ENCODE data around the gene ZNF628. TPM values are rescaled to one million over a fixed set of nuclear protein-coding genes. Genes with fewer than 3 reads are reported as not detected.
"Not testable (repeated sequence)": the region's sequence is repeated elsewhere in the genome, so short reads cannot be mapped to it uniquely, and the experiment has no call there.

Gene ZNF628
- polyA plus RNA-seq, 6 donors from 2014 or later = 0.16 to 2.2 (median 0.94) TPM; not detected in 1

DNA sequence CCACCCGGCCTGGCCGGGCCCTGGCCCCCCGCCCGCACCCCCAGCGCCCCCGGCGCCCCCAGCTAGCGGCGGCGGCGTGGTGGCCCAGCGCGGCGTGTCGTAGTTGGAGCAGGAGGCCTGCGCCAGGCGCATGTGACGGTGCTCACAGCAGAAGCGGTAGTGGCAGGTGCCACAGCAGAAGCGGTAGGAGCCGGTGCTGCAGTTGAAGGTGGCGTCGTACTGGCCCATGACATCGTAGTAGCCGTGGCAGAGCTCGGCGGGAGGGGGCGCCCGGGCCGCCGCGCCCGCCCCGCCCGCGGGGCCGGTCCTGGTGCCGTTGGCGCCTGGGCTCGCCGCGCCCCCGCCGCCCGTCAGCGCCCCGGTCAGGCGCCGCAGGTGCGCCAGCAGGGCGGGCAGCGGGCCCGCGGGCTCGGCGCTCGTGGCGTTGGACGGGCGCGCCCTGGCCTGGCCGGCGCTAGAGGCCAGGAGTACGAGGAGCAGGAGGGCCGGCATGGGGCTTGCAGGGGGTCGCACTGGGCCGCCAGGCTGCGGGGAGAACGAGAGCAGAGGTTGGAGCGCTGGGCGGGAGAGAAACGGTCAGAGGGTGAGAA lies 34.0 kb upstream of the ZNF628 start:
- DNase-seq = no peak
- peaks cover 54 to 81% (median 80%) of the 10 kb centered on the region in 3 donors for H3K27me3 Mint-ChIP-seq
- H3K4me3 Mint-ChIP-seq = peak overlapping the region in 3 of 8 donors; percentile 61 to 70 (median 70)
- peaks cover 0 to 14% (median 4%) of the 10 kb centered on the region in 7 donors for H3K9me3 Mint-ChIP-seq
- H3K27ac Mint-ChIP-seq = no peak overlapping the region
- peak; percentile 72 to 81 for ATAC-seq (ENCODE audit: low read depth in 2 of 2)
- H3K36me3 Mint-ChIP-seq = peaks cover 0 to 25% of the 10 kb centered on the region in 2 donors
- peaks cover 22 to 33% (median 32%) of the 10 kb centered on the region in 3 donors for H3K4me1 Mint-ChIP-seq

DNA sequence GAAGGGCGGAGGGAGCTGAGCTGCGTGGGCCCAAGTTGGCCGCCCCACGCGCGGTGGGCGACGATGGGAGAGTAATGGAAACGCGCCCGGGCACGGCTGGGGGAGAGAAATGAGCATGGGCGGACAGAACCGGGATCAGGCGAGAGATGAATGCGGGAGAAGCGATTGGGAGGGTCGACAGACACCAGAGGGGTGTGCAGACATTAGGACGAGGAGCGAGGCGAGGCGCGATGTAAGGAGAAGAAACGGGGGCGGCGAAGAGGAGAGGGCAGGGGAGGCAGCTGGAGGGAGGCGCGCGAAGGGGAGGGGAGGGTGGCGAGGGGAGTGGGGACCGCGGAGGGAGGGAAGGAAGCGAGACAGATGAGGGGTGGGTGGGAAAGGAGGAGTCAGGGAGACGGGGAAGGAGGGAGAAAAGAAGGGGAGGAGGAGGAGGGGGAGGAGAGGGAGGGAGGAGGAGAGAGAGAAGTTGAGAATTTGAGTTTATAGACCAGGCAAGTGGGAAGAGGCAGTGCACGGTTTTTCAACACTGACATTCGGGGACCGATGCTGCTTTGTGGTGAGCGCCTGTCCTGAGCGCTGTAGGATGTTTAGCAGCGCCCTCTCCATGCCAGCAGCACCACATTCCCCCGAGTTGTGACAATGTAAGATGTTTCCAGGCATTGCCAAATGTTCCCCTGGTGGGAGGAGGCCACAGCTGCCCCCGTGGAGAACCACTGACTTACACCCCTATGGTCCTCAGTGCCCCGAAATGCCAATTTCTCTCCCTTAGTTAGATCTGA lies 33.2 kb upstream of the ZNF628 start, which contains the start of gene SHISA7:
Gene SHISA7 (minus strand): TSS at position 256 of the 779 bp plus-strand sequence. CDS start 437 bp downstream, outside the sequence.
- Mint-ChIP-seq H3K9me3 (peaks cover 0 to 14% (median 4%) of the 10 kb centered on the region in 7 donors), H3K36me3 (peaks cover 0 to 25% of the 10 kb centered on the region in 2 donors), H3K27ac (peak within 1 kb of the TSS in 2 of 6 donors; percentile 27 to 32), H3K4me1 (peaks cover 22 to 33% (median 32%) of the 10 kb centered on the region in 3 donors), H3K4me3 (peak within 1 kb of the TSS in 6 of 8 donors; percentile 47 to 70 (median 61)), H3K27me3 (peaks cover 54 to 76% (median 72%) of the 10 kb centered on the region in 3 donors)
- DNase-seq (no peak), ATAC-seq (ENCODE audit: low read depth in 2 of 2) (no peak)

DNA sequence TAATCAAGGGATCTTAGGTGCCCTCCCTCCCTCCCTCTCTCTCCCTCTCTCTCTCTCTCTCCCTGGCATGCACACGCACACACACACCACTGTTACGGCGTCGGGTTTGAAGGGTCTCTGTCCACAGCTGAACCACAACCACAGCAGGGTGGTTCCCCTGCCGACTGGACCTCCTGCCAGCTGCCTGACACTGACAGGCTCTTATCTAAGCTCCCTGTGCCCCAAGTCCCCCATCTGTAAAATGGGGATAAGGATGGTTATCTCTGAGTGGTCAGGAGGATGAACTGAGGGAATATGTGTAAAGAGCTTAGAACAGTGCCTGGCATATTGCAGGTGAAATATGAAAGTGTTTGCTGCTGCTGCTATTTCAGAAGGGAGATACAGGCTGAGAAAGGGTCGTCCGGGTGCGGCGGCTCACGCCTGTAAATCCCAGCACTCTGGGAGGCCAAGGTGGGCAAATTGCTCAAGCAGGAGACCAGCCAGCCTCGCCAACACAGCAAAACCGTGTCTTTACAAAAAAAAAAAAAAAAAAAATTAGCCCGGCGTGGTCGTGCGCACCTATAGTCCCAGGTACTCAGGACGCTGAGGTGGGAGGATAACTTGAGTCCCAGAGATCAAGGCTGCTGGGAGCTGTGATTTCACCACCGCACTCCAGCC lies 32.5 kb upstream of the ZNF628 start:
- H3K27ac Mint-ChIP-seq = no peak overlapping the region
- ATAC-seq (ENCODE audit: low read depth in 2 of 2) = no peak
- DNase-seq = no peak
- H3K4me1 Mint-ChIP-seq = peaks cover 22 to 33% (median 32%) of the 10 kb centered on the region in 3 donors
- peaks cover 0 to 23% of the 10 kb centered on the region in 2 donors for H3K36me3 Mint-ChIP-seq
- peak overlapping the region in 4 of 8 donors; percentile 20 to 61 (median 53) for H3K4me3 Mint-ChIP-seq
- H3K9me3 Mint-ChIP-seq = peaks cover 0 to 13% (median 4%) of the 10 kb centered on the region in 7 donors
- H3K27me3 Mint-ChIP-seq = peaks cover 51 to 69% (median 65%) of the 10 kb centered on the region in 3 donors

DNA sequence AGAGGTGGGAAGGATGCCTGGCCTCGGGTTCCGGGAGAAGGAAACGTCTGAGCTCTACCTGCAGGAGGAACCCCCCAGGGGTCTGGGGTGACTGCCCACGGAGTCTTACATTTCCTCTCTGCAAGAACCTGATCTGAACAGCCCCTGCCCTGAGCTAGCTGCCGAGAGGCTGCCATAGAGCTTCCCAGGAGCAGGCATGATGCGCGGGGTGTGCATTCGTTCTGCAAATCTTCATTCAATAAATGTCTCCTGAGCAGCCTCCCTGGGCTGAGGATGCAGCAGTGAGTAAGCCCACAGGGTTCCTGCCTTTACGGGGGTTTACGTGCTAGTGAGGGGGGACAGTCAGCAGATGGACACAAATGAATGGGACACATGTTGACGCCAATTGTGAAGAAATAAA lies 31.8 kb upstream of the ZNF628 start:
- H3K4me1 Mint-ChIP-seq = peaks cover 18 to 26% (median 25%) of the 10 kb centered on the region in 3 donors
- no peak for DNase-seq
- peaks cover 0 to 7% (median 2%) of the 10 kb centered on the region in 7 donors for H3K9me3 Mint-ChIP-seq
- H3K27ac Mint-ChIP-seq = peak overlapping the region in 1 of 6 donors; percentile 75
- H3K27me3 Mint-ChIP-seq = peaks cover 44 to 62% (median 58%) of the 10 kb centered on the region in 3 donors
- peak overlapping the region in 1 of 8 donors; percentile 52 for H3K4me3 Mint-ChIP-seq
- peaks cover 0 to 16% of the 10 kb centered on the region in 2 donors for H3K36me3 Mint-ChIP-seq
- no peak for ATAC-seq (ENCODE audit: low read depth in 2 of 2)

DNA sequence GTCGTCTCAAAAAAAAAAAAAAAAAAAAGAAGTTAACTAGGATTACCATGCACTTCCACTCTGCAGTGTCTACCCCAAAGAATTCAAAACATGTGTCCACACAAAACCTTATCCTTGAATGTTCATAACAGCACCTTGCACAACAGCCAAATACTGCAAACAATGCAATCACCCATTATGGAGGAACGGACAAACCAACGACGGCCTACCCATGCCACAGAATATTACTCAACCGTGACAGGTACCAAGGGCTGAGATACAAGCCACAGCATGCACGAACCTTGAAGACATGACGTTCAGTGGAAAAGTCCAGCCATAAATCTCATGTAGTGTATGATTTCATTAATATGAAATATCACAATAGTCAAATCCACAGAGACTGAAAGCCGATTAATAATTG lies 30.4 kb upstream of the ZNF628 start:
- Mint-ChIP-seq H3K4me3 (no peak overlapping the region), H3K4me1 (peaks cover 7 to 27% (median 24%) of the 10 kb centered on the region in 3 donors), H3K27ac (no peak overlapping the region), H3K27me3 (peaks cover 42 to 54% (median 49%) of the 10 kb centered on the region in 3 donors), H3K36me3 (peaks cover 0 to 7% of the 10 kb centered on the region in 2 donors), H3K9me3 (peaks cover 0 to 5% (median under 1%) of the 10 kb centered on the region in 7 donors)
- ATAC-seq (ENCODE audit: low read depth in 2 of 2) = no peak
- DNase-seq = no peak

DNA sequence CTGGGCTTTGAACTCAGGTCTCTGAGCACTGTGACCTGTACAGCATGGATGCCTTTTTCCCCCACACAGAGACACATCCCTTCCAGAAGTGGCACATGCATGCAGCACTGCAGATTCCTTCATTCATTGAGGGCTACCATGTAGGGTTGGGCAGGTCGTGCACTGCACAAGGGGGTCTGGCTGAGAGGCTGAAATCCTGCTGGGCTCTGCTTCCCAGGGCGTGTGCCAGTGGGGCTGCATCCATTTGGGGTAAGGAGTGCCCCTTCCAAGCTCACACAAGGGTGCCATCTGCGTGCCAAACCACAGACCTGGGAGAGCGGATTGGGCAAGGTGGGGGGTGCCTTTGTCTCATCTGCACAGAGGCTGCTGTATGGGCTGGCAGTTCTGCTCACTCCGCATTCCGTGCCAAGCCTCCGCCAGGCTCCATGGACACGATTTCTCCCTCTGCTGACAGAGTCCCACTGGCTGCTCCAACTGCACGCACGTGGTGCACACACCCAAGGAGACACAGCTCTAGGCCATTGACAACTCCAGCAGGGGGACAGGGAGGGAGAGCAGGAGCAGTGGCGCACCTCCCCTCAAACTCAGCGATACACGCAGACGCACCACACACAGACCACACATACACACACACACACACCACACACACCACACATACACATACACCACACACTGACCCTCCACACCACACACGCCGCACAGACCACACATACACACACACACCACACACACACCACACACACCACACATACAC lies 28.8 kb upstream of the ZNF628 start:
- Mint-ChIP-seq H3K36me3 (peaks cover 0 to 8% of the 10 kb centered on the region in 2 donors), H3K9me3 (no peaks in the 10 kb centered on the region), H3K4me3 (no peak overlapping the region), H3K27ac (no peak overlapping the region), H3K27me3 (peaks cover 34 to 47% (median 39%) of the 10 kb centered on the region in 3 donors), H3K4me1 (peaks cover 7 to 23% (median 19%) of the 10 kb centered on the region in 3 donors)
- DNase-seq (no peak), ATAC-seq (ENCODE audit: low read depth in 2 of 2) (peak; percentile 8 to 12)

DNA sequence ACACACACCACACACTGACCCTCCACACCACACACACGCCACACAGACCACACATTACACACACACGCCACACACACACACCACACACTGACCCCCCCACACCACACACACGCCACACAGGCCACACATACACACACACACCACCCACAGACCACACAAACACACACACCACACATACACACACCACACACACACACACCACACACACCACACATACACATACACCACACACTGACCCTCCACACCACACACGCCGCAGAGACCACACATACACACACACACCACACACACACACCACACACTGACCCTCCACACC lies 28.3 kb upstream of the ZNF628 start:
- DNase-seq; H3K27ac Mint-ChIP-seq; ATAC-seq (ENCODE audit: low read depth in 2 of 2); H3K4me3 Mint-ChIP-seq; H3K9me3 Mint-ChIP-seq; H3K36me3 Mint-ChIP-seq: not testable (repeated sequence)
- Mint-ChIP-seq H3K4me1 (peaks cover 7 to 20% (median 14%) of the 10 kb centered on the region in 3 donors), H3K27me3 (peaks cover 31 to 45% (median 40%) of the 10 kb centered on the region in 3 donors)

DNA sequence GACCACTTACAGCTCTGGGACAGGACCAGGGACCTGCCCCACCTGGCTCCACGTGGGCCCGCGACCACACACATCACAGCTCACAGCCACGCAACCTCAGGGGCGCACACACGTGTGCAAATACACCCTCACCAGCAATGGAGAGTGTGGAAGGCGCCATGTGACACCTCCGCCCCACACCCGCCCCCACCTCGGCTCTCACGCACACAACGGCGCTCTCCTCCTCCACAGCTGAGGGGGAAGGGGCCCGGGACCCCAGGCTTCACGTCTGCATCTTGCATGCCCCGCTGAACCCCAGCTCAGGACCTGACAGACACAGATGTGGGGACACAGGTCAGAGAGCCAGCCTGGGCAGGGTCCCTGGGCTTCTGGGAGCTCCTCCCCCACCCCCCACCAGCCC lies 26.9 kb upstream of the ZNF628 start:
- DNase-seq = no peak
- peaks cover 7 to 25% (median 16%) of the 10 kb centered on the region in 3 donors for H3K4me1 Mint-ChIP-seq
- H3K36me3 Mint-ChIP-seq = peaks cover 5 to 22% of the 10 kb centered on the region in 2 donors
- peak overlapping the region in 1 of 8 donors; percentile 29 for H3K4me3 Mint-ChIP-seq
- H3K9me3 Mint-ChIP-seq = peaks cover 0 to 3% (median 0%) of the 10 kb centered on the region in 7 donors
- H3K27me3 Mint-ChIP-seq = peaks cover 31 to 45% (median 34%) of the 10 kb centered on the region in 3 donors
- H3K27ac Mint-ChIP-seq = no peak overlapping the region
- no peak for ATAC-seq (ENCODE audit: low read depth in 2 of 2)

DNA sequence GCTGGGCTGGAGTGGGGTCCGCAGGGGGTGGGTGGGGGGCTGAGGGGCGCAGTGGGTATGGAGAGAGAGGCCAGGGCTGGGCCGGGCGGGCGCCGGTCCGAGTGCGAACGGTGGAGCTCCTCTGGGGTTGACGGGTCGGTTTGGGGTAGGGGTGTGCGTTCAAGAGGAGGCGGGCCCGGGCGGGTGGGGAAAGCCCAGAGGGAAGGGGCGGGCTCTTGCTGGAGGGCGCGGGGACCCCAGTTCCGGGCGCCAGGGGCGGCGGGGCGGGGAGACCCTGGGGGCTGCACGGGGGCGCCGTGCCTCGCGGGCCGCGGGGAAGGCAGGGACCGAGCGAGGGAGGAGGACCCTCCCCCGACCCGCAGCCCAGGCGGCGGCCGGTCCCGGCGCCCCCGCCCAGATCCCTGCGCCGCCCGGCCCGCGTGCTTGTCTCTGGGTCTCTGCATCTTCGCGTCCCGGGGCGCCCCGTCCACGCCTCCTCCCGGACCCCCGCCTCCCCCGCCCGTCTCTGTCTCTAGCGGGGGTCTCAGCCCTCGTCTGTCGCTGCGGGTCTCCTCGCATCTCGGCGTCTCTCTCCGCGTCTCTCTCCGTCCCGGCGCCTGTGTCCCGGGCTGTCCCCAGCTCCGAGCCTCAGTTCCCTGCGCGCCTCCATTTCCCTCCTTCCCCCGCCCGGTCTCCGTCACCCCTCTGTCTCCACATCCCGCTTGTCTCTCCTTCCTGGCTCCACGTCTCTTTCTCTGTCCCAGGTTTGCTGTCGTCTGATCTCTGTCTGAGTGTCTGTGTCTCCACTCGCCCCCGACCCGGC lies 25.1 kb upstream of the ZNF628 start:
- Mint-ChIP-seq H3K9me3 (peaks cover 0 to 3% (median 0%) of the 10 kb centered on the region in 7 donors), H3K4me3 (peak overlapping the region; percentile 41 to 86 (median 84)), H3K4me1 (peaks cover 7 to 32% (median 15%) of the 10 kb centered on the region in 3 donors), H3K27ac (peak overlapping the region in 2 of 6 donors; percentile 80 to 86), H3K27me3 (peaks cover 19 to 36% (median 21%) of the 10 kb centered on the region in 3 donors), H3K36me3 (peaks cover 5 to 33% of the 10 kb centered on the region in 2 donors)
- peak; percentile 59 to 61 for ATAC-seq (ENCODE audit: low read depth in 2 of 2)
- DNase-seq = no peak

DNA sequence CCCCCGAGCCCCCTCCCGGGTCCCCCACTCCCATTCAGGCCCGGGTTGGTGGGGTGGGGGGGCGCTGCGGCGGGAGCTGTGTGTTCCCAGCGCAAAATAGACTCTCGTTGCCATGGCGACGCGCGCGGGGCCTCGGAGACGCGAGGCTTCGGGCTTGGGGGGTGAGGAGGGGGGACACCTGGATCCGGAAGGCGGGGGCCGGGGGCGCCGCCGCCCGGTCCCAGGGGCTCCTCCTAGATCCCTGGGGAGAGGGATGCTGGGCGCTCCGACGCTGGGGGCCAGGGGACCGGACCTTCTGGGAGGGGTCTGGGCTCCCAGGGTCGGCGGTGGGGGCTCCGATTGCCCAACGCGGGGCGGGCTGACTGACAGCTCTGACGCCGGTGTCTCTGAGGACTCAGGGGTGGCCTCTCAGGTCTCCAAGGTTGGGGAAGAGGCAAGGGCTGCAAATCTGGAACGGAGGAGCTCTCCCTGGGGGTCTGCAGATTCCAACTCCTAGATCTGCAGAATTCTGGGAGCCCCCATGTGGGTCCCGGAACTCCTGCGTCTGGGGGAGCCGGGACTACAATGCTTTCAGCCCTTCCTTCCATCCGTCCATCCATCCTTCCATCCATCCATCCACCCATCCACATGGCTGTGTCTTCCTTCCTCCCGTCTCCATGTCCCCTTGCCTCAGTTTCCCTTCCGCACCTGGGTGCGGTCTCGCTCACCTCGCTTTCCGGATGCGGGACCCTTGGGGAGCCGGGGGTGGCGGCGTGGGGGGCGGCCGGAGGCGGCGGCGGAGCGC lies 24.3 kb upstream of the ZNF628 start:
- Mint-ChIP-seq H3K4me1 (peaks cover 7 to 32% (median 15%) of the 10 kb centered on the region in 3 donors), H3K36me3 (peaks cover 5 to 33% of the 10 kb centered on the region in 2 donors), H3K4me3 (peak overlapping the region; percentile 15 to 84 (median 81)), H3K27me3 (peaks cover 19 to 36% (median 21%) of the 10 kb centered on the region in 3 donors), H3K9me3 (peaks cover 0 to 3% (median 0%) of the 10 kb centered on the region in 7 donors), H3K27ac (peak overlapping the region in 2 of 6 donors; percentile 80 to 95)
- ATAC-seq (ENCODE audit: low read depth in 2 of 2) (peak; percentile 39 to 44), DNase-seq (no peak)

DNA sequence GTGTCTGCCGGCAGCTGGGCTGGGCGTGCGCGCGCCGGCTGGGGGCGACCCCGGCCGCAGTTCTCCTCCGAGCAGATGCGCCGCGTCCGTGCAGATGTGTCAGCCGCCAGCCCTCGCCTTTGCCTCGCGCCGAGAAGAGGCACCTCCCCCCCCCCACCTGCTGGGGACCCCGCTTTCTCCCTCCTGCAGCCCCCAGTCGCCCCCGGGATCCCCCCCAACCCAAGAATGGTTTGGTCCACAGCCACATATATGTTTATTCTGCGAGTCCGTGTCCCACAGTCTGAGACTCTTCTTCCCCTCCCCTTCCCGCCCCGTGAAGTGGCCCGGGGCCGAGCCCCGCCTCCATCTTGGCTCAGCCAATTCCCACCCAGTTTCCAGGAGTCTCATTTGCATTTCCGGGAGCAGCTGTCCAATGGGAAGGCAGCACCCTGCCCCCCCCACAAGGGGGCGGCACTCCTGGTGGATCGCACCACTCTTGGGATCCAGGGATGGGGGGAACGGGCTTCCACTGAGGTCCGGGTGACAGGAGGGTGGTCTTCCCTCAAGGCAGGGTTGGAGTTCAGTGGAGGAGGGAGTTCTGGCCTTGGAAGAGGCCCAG lies 23.6 kb upstream of the ZNF628 start:
- H3K27ac Mint-ChIP-seq = peak overlapping the region in 1 of 6 donors; percentile 53
- no peak for DNase-seq
- peaks cover 5 to 33% of the 10 kb centered on the region in 2 donors for H3K36me3 Mint-ChIP-seq

More for the DNA sequence above, 23.6 kb upstream of the ZNF628 start:
- Mint-ChIP-seq H3K4me1 (peaks cover 7 to 32% (median 15%) of the 10 kb centered on the region in 3 donors), H3K4me3 (peak overlapping the region in 6 of 8 donors; percentile 18 to 84 (median 52)), H3K9me3 (peaks cover 0 to 3% (median 0%) of the 10 kb centered on the region in 7 donors), H3K27me3 (peaks cover 19 to 36% (median 21%) of the 10 kb centered on the region in 3 donors)
- peak; percentile 10 to 17 for ATAC-seq (ENCODE audit: low read depth in 2 of 2)

Data from naive B cell (primary cell).